GM13976 (cell line): ENCODE data around the gene TMEM237.

ENCODE experiments used
- DNase-seq: peaks from one replicate; pipeline ENCODE4 v3.0.0; 2012; ENCODE audit warnings: low spot score
- CTCF ChIP-seq: IDR thresholded peaks from 2 replicates; pipeline ENCODE4 v1.5.1; 2012; ENCODE audit warnings: borderline replicate concordance, mild to moderate bottlenecking; ENCODE audit not compliant: insufficient read depth; ENCODE audit errors: extremely low read depth, missing control alignments, control extremely low read depth
- in situ Hi-C: fragments of 300-500 bp; cut with MboI; formaldehyde crosslinking; loops from one replicate; pipeline ENCODE4 v1.12.0; 2022; ENCODE audit warnings: low sequenced_read_pairs, mixed read lengths, inconsistent platforms; ENCODE audit not compliant: unreplicated experiment

Gene TMEM237

GRCh38 chr2:201660293-201660895, 17.1 kb upstream of the TMEM237 start:
- no peak for DNase-seq
- in situ Hi-C loops: no loop called here
- TF ChIP-seq CTCF: no peak

GRCh38 chr2:201656740-201657139, 13.4 kb upstream of the TMEM237 start:
- no peak for DNase-seq
- in situ Hi-C loops: no loop called here
- no peak for TF ChIP-seq CTCF

GRCh38 chr2:201656102-201656501, 12.8 kb upstream of the TMEM237 start:
- no peak for DNase-seq
- in situ Hi-C loops: no loop called here
- TF ChIP-seq CTCF: no peak

GRCh38 chr2:201654616-201655384, 11.5 kb upstream of the TMEM237 start:
- TF ChIP-seq CTCF: no peak
- no peak for DNase-seq
- in situ Hi-C loops: no loop called here

GRCh38 chr2:201653221-201653620, 9.9 kb upstream of the TMEM237 start:
- DNase-seq: no peak
- in situ Hi-C loops: no loop called here

GRCh38 chr2:201649442-201649841, 6.1 kb upstream of the TMEM237 start:
- in situ Hi-C loops: no loop called here
- TF ChIP-seq CTCF: no peak
- no peak for DNase-seq

More at GRCh38 chr2:201653221-201653620, 9.9 kb upstream of the TMEM237 start:
- TF ChIP-seq CTCF: no peak

GRCh38 chr2:201647431-201647830, 4.1 kb upstream of the TMEM237 start:
- no peak for DNase-seq
- TF ChIP-seq CTCF: no peak
- in situ Hi-C loops: no loop called here
